GM21576 (cell line): ENCODE measurements around the gene CCR8.
A peak's percentile ranks its signal among the peaks of the same experiment; 100 is the strongest.
"Not testable (repeated sequence)": the region's sequence is repeated elsewhere in the genome, so short reads cannot be mapped to it uniquely, and the experiment has no call there.

Source experiments
- ATAC-seq: cut with Tn5 transposase; IDR thresholded peaks from one replicate; pipeline ENCODE4 v1.9.1; 2021; ENCODE audit warnings: mild to moderate bottlenecking, moderate library complexity; ENCODE audit not compliant: unreplicated experiment

Gene CCR8

GRCh38 chr3:39313289-39313688 lies 16.2 kb upstream of the CCR8 start:
- no peak for ATAC-seq

DNA sequence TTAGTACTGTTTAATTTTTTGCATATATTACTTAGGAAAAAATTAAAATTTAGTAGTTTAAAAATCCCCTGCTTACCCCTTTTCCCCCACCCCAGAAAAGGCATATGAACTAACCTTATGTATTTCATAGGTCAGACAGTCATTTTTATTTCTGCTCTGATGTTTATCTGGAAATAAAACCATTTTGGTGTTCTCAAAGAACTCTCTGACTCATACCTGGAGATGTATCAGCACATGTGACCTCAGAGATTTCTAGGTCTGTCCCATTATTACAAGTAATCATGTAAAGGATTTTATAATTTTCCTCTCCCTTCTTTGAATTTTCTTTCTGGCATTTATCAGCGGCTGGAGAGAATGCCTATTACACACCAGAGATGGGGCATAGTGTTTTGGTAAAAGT lies 14.1 kb upstream of the CCR8 start:
- no peak for ATAC-seq

DNA sequence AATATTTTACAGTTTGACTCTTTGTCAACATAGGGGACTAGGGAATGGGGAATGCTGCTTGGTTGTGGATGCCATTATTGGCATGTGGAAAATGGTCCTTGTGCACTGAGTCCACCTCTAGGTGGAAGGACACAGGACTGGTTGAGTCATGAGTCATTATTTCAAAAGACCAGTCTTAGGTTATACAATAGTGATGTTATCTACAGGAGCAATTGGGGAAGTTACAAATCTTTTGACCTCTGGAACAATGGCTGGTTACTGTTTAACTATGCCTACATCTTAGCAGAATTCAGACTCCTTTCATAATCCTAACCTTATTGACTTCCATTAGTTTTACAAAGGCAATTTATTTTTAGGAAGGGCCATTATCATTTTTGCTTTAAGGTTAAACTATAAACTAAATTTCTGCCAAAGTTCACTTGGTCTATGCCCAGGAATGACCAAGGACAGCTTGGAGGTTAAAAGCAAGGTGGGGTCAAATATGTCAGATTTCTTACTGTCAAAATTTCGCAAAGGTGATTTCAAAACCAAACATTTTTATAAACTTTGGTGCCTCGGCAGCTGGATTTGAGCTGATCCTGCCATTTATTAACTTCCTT lies 11.8 kb upstream of the CCR8 start:
- no peak for ATAC-seq

DNA sequence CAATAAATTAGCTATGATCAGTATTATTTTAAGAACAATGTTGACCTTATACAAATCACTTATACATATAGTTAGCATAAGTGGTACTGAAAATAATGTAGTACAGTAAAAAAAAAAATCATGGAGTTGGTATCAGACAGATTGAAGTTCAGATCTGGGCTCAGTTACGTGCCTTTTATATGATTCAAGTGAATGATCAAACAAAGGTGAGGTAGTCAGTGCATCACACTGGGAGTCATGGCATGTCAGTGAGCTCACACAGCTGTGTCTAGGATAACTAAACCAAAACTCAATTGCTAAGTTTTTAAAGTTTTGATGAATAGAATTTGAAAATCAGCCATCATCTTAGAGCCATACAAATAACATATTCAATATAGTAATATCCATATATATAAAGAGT lies 11.2 kb upstream of the CCR8 start:
- ATAC-seq: no peak

DNA sequence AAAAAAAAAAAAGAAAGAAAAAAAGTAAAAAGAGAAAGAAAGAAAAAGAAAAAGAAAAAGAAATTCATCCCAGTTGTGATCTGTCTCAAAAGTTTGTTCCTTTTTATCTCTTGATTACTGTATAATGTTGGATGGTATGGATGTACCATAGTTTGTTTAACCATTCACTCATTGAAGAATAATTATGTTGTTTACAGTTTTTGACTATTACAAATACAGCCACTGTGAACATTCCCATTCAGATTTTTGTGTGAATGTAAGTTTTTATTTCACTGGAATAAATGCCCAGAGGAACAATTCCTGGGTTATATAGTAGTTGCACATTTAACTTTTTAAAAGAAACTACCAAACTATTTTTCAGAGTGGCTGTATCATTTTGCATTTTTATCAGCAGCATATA lies 10.3 kb upstream of the CCR8 start:
- no peak for ATAC-seq

GRCh38 chr3:39321574-39321983 lies 7.9 kb upstream of the CCR8 start:
- not testable (repeated sequence) for ATAC-seq

- ATAC-seq: not testable (repeated sequence)
Observed at GRCh38 chr3:39322209-39322715, 7.2 kb upstream of the CCR8 start.

DNA sequence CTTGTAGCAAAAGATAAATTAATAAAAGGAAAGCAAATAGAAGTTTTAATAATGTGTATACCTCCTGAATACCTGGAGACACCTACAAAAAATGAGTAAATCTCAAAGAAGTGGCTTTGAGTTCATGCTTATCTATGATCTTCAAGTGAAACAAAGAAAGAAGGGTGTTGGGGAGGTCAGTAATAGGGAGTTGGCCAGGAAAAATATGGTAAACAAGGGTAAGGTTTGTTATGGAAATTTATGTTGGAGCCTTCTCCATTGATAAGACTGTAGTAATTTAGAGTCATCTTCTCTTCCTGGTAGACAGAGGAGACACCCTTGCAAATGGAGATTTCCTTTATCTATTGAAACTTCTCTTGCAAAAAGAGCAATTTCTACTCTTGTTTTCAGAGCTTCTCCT lies 6.6 kb upstream of the CCR8 start:
- no peak for ATAC-seq

DNA sequence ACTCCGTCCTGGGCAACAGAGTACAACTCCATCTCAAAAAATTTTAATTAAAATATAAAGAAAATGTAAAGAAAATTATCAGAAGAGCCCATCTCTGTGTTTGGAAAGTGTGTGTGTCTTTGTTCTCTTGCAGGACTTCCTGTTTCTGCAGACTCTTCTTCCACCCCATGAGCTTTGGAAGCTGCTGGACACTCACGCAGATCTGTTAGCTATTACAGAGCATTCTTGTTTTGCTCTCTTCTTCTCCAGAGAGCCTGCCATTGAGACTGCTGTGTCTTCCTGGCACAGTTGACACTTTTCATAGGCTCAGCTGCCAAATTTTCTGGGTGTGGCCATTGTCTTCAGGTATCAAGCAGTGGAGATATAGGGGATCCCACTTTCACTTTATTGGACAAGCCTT lies 6.0 kb upstream of the CCR8 start:
- no peak for ATAC-seq

DNA sequence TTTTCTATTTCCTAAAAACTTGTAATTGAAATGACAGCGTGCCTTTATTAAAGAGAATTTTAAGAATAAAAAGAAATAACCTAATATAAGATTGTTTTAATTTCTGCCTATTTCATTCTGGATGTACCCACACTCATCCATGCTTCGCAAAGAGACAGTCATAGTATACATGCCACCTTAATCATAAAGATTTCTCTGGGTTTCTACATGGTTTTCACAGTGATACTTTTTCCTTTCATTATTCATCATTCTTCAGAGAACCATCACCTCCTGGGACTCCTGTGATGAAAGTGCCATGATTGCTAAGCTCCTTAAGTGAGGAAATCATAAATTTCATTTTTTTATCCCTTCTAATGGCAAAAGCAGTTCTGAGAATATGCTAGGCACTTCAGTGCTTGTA lies 4.3 kb upstream of the CCR8 start:
- no peak for ATAC-seq

- ATAC-seq: peak; percentile 6
Observed at GRCh38 chr3:39327053-39327745, 2.3 kb upstream of the CCR8 start.

GRCh38 chr3:39327746-39328349 lies 1.7 kb upstream of the CCR8 start:
- peak; percentile 55 for ATAC-seq

GRCh38 chr3:39330824-39331223 lies 1.3 kb downstream of the CCR8 start:
- no peak for ATAC-seq

GRCh38 chr3:39332525-39332924 lies 3.0 kb downstream of the CCR8 start:
- no peak for ATAC-seq

GRCh38 chr3:39333607-39334006 lies 4.1 kb downstream of the CCR8 start:
- no peak for ATAC-seq

DNA sequence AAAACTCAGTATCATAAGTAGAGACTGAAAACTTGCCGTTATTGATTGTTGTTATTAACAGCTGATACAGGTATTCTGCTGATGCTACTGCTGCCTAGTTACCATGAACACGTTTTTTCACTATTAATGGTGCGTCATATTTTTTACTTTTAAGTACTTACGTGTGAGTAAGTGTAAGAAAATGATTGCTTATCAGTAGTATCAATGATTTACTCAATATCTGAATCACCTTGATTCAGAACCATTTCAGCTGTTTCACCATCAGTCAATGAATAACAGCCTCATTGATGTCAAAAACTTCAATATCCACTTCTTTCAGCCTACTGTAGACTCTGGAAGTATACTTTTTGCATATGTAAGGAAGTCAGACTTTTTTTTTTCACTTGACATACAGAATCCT lies 4.7 kb downstream of the CCR8 start:
- ATAC-seq: no peak

- no peak for ATAC-seq
Observed at GRCh38 chr3:39338201-39338600, 8.7 kb downstream of the CCR8 start.

DNA sequence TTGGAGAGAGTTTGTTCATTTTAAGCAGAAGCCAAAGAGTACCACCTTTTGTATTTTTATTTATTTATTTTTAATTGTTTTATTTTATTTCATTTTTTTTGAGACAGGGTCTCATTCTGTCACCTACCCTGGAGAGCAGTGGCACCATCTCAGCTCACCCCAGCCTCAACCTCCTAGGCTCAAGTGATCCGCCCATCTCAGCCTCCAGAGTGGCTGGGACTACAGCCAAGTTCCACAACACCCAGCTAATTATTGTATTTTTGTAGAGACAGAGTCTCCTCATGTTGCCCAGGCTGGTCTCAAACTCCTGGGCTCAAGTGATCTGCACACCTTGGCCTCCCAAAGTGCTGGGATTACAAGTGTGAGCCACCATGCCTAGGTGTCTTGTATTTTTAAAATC lies 9.6 kb downstream of the CCR8 start:
- ATAC-seq: no peak

DNA sequence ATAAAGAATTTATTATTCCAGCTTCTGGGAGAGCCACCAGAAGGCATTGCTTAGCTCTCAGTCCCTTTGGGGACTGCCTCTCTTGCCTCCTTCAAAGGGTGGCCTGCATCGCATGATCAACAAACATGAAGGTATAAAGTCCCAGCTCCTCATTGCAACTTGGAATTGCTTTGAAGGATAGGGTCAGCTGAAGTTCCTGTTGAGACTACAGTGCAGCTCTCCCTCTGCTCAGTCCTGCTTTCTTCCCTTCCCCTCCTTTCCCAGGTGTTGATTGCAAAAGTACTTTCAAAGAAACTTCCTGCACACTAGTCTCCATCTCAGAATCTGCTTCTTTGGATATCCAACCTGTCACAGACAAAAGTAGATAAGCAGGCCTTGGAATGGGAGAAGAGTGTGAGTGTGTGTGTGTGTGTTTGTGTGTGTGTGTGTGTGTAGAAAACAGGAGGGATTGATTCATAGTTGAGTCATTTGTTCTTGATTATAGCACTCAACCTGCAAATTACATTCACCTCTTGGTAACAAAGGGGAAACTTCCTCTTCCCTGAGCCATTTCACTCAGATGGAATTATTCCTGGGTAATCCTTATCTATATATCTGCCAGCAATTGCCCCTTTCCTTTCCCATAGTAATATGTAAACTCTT lies 13.7 kb downstream of the CCR8 start:
- no peak for ATAC-seq

- ATAC-seq: no peak
Observed at GRCh38 chr3:39343760-39344159, 14.3 kb downstream of the CCR8 start.

GRCh38 chr3:39344746-39345344 lies 15.3 kb downstream of the CCR8 start:
- ATAC-seq: no peak
